Epidermal melanocyte (primary cell): Measurements from ENCODE around the gene DAGLA.

Experiments used
- DNase-seq: peaks from one replicate; pipeline ENCODE4 v3.0.0; 2011; ENCODE audit warnings: low spot score; ENCODE audit not compliant: insufficient read length

The DAGLA gene

GRCh38 chr11:61762798-61763197, 82.6 kb downstream of the DAGLA start:
- DNase-seq, result no peak

DNA sequence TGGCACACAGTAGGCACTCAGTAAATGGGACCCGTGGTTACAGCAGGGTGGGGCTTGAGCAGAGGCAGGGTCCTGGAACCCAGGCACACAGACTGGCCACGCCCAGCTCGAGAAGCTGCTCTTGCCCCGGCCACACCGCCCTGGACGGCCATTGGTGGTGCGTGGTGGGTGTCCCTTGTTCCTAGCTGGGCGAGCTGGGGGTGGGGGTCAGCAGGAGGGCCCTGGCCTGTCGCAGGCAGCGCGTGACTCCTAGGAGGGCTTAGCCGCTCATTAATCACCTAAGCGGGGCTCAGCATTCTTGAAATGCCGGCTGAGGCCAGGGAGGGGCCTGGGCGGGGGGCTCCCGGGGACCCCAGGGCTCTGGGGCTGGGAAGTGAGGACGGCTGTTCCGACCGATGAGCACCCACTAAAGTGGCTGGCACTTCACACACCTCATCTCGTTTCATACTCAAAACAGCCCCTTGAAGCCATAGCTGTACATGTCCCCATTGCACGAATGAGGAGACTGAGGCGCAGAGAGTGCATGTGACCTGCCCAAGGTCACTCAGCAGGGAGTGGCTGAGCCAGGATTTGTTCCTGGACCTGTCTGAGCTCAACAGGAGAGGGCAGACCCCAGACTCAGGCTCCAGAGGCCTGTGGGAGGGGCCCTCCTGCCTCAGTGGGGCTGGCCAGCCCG, 83.9 kb downstream of the DAGLA start:
- no peak for DNase-seq

- DNase-seq, result no peak
Observed at GRCh38 chr11:61764606-61765260, 84.5 kb downstream of the DAGLA start.

DNA sequence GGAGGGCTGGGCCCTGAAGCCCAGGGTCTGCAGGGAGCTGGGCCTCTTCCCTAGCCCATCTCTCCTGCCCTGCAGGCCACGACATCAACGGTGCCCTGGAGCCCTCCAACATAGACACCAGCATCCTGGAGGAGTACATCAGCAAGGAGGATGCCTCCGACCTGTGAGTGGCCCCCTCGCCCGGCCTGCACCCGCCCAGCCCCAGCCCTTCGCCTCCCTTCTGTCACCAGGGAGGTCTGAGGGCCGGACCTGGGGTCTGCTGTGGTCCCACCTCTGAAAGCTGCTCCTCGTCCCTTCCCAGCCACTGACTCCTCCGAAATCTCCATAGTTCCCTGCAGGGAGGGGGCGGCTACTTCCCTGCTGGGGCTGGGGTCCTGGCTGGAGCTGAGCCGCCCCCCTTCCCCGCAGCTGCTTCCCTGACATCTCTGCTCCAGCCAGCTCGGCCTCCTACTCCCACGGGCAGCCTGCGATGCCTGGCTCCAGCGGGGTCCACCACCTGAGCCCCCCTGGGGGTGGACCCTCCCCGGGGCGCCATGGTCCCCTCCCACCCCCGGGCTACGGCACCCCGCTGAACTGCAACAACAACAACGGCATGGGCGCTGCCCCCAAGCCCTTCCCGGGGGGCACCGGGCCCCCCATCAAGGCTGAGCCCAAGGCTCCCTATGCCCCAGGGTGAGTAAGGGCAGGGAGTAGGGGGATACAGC, 85.5 kb downstream of the DAGLA start:
- DNase-seq, result no peak

DNA sequence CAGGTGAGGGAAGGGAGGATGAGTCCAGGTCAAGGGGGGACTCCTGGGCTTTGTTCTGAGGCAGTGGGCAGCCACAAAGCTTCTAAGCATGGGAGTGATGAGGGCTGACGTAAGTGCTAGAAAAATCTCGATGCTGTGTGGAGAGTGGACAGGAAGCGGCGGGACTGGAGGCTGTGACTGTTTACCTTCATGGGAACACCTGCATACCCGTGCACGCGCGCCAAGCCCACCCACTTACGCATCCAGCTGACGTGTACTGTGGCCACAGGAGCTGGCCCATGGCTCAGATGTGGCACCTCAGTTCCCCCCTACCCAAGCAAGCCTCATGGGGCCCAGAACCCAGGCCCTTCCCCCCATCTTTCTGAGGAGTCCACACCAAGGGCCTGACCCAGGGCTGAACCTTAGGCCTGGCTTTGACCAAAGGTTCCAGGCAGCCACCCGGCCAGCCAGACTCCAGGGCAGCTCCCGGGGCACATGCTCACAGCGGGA, 86.2 kb downstream of the DAGLA start:
- no peak for DNase-seq

- no peak for DNase-seq
Observed at GRCh38 chr11:61768376-61769076, 88.3 kb downstream of the DAGLA start.

DNA sequence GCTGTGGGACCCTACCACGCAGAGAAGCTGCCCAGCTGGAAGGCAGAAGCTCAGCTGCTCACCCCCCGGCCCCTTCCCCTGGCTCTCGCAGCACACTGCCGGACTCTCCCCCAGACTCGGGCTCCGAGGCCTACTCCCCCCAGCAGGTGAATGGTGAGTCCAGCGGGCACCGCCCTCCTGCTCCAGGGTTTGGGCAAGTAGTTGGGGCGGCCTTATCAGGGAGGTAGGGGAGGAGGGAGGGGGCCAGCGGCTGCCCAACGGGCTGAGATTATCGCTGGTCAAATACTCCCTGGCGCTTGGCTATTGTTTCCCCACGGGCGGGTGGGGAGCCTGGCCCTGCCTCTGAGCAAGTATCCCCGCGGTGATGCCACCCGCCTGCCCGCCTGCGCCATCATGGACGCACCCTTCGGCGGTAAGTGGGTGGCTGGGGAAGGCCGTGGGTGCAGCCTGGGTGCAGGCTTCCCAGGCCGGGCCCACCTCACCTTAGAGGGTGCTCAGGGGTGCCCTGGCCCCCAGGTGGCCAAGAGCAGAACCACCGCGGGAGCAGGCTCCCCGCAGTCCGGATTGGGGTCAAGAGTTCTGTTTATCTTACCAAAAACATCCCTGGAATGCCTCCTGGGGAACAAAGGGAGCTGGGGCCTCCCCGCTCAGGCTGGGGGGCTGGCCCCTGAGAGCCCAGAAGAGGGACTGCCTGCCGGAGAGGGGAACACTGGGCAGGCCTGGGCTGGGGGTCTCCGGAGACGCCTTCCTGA, 89.2 kb downstream of the DAGLA start:
- no peak for DNase-seq

GRCh38 chr11:61769946-61770683, 89.9 kb downstream of the DAGLA start:
- no peak for DNase-seq

- DNase-seq, result no peak
Observed at GRCh38 chr11:61771195-61771894, 91.2 kb downstream of the DAGLA start.

- no peak for DNase-seq
Observed at GRCh38 chr11:61771985-61772455, 91.8 kb downstream of the DAGLA start.

- no peak for DNase-seq
Observed at GRCh38 chr11:61773356-61773755, 93.2 kb downstream of the DAGLA start.

DNA sequence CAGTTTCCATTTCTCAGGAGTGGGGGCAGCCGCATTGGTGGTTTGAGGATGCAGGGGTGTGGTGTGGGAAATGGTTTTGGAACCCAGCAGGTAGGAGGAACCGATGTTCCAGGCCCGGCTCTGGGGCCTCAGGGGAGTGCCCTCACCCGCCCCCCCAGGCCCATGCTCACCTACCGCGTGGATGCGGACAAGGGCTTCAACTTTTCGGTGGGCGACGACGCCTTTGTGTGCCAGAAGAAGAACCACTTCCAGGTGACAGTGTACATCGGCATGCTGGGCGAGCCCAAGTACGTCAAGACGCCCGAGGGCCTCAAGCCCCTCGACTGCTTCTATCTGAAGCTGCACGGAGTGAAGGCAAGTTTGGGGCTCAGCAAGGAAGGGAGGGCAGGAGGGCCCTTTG, 93.6 kb downstream of the DAGLA start:
- no peak for DNase-seq

GRCh38 chr11:61774411-61774810, 94.2 kb downstream of the DAGLA start:
- DNase-seq, result no peak

DNA sequence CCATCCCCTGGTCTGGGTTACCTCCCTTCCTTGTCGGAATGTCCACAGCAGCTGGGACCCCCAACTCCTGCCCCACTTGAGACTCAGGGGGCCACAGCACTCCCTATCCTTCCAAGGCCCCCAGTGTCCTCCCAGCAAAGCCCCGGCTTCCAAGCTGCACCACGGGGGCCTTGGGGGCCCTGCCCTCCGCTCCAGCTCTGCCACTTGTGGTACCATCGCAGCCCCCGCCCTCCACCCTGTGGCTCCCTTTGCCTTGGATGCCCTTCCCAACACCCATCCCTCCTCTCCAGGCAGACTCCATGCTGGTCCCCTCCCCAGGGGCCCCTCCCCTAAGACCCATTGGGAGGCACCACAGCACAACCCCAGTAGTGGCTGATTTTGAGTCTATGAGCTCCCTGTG, 94.9 kb downstream of the DAGLA start:
- DNase-seq, result no peak

- no peak for DNase-seq
Observed at GRCh38 chr11:61775606-61776554, 95.7 kb downstream of the DAGLA start.

DNA sequence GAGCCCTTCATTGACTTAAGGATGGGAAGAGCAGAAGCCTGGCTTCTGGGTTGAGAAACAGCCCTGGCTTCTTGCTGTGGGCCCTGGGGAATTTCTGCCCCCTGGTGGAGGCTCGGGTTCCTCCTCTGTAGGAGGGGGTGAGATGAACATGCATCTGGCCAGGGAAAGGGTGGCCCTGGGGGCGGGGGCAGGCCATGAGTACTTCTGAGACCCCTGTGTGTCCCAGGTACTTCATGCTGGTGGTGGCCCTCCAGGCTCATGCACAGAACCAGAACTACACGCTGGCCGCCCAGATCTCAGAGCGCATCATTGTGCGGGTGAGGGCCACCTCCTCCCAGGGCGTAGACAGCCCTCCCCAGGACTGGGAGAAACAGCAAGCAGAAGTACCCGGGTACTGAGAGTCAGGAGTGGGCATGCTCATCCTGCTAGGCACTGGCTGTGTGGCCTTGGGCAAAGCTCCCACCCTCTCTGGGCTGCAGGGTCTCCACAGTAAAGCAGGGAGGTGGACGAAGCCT, 96.4 kb downstream of the DAGLA start:
- DNase-seq, result peak; percentile 86

DNA sequence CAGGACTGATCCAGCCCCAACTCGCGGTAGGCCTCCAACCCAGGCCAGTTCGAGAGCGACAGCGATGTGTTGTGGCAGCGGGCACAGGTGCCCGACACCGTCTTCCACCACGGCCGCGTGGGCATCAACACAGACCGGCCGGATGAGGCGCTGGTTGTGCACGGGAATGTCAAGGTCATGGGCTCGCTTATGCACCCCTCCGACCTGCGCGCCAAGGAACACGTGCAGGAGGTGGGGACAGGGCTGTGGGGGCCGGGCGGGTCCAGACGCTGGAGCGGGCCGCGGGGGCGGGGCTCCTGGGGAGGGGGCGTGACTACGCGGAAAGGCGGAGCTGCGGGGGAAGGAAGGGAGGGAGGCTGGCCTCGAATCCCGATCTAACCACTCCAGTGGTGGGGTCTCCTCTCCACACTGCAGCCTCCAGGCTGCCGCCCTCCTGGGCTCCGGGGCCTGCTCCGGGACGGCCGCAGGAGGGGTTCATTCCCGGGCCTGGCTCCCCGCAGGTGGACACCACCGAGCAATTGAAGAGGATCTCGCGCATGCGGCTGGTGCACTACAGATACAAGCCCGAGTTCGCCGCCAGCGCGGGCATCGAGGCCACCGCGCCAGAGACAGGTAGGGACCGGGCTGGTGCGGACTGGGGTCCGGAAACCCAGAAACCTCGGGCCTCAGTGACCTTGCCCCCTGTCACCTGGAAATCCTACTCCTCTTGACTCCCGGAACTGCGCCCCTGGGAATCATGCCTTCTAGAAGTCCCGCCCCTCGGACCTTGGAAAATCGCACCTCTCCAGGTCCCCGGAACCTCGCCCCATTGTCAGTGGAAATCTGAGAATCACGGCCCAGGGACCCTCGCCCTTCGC, 97.3 kb downstream of the DAGLA start:
- DNase-seq, result no peak
